SK-N-DZ (cell line): Measurements from ENCODE around the gene VPS35.
"Not testable (repeated sequence)": the region's sequence is repeated elsewhere in the genome, so short reads cannot be mapped to it uniquely, and the experiment has no call there.

Experiments used
- DNase-seq: peaks from one replicate; pipeline ENCODE4 v3.0.0-alpha.2; 2015; ENCODE audit warnings: low spot score

Gene VPS35

GRCh38 chr16:46713634-46714033 is 24.7 kb upstream of the VPS35 start:
- DNase-seq: peak; percentile 50

- DNase-seq: no peak
Measured at GRCh38 chr16:46712911-46713310, 23.9 kb upstream of the VPS35 start.

- DNase-seq: no peak
Measured at GRCh38 chr16:46711106-46712058, 22.4 kb upstream of the VPS35 start.

GRCh38 chr16:46709469-46710005 is 20.6 kb upstream of the VPS35 start:
- no peak for DNase-seq

- DNase-seq: no peak
Measured at GRCh38 chr16:46706642-46707041, 17.7 kb upstream of the VPS35 start.

- no peak for DNase-seq
Measured at GRCh38 chr16:46702030-46702429, 13.1 kb upstream of the VPS35 start.

- DNase-seq: peak; percentile 51
Measured at GRCh38 chr16:46701615-46702014, 12.6 kb upstream of the VPS35 start.

GRCh38 chr16:46700048-46700447 is 11.1 kb upstream of the VPS35 start:
- DNase-seq: no peak

- no peak for DNase-seq
Measured at GRCh38 chr16:46696957-46697356, 8.0 kb upstream of the VPS35 start.

GRCh38 chr16:46695937-46696336 is 7.0 kb upstream of the VPS35 start:
- no peak for DNase-seq

GRCh38 chr16:46693598-46693997 is 4.6 kb upstream of the VPS35 start:
- DNase-seq: no peak

GRCh38 chr16:46691726-46692125 is 2.7 kb upstream of the VPS35 start:
- DNase-seq: no peak

- DNase-seq: no peak
Measured at GRCh38 chr16:46690281-46691178, 1.6 kb upstream of the VPS35 start.

GRCh38 chr16:46689365-46690280 is 645 bp upstream of the VPS35 start, which contains the start of gene ORC6:
TSS of gene ORC6 (plus strand) at chr16:46689659. CDS start at chr16:46689706, 47 bp downstream.
- peak; percentile 98 for DNase-seq

- no peak for DNase-seq
Measured at GRCh38 chr16:46688101-46688653, 801 bp downstream of the VPS35 start.

GRCh38 chr16:46687486-46687885 is 1.5 kb downstream of the VPS35 start:
- no peak for DNase-seq

- DNase-seq: no peak
Measured at GRCh38 chr16:46686815-46687473, 2.0 kb downstream of the VPS35 start.

- not testable (repeated sequence) for DNase-seq
Measured at GRCh38 chr16:46681867-46682266, 7.1 kb downstream of the VPS35 start.

- not testable (repeated sequence) for DNase-seq
Measured at GRCh38 chr16:46677943-46678342, 11.0 kb downstream of the VPS35 start.
